ENCODE data around the gene TSPAN4. TPM values are rescaled to one million over a fixed set of nuclear protein-coding genes. Genes with fewer than 3 reads are reported as not detected.
A peak's percentile ranks its signal among the peaks of the same experiment; 100 is the strongest.

TSPAN4 gene
- total and polyA plus RNA-seq, 2 of the 13 experiments (the other 11 are each of a cell fraction or from before 2014, with no cell fraction given) = 31.7 to 68.3 TPM

GRCh38 chr11:827146-827896 is 15.3 kb upstream of the TSPAN4 start (continued):
- TF ChIP-seq, protein P1, sequence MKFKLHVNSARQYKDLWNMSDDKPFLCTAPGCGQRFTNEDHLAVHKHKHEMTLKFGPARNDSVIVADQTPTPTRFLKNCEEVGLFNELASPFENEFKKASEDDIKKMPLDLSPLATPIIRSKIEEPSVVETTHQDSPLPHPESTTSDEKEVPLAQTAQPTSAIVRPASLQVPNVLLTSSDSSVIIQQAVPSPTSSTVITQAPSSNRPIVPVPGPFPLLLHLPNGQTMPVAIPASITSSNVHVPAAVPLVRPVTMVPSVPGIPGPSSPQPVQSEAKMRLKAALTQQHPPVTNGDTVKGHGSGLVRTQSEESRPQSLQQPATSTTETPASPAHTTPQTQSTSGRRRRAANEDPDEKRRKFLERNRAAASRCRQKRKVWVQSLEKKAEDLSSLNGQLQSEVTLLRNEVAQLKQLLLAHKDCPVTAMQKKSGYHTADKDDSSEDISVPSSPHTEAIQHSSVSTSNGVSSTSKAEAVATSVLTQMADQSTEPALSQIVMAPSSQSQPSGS (CRISPR knock-in tag; IDR thresholded peaks at IDR 0.05) = peak; percentile 12; the same call in 1 of the 2 replicates
- TF ChIP-seq THAP11 (CRISPR knock-in tag; IDR thresholded peaks at IDR 0.05) (peak; percentile 65), TBX3 (IDR thresholded peaks at IDR 0.05; ENCODE audit: borderline replicate concordance) (no peak), ATM (IDR thresholded peaks at IDR 0.05; ENCODE audit: borderline replicate concordance) (no peak), TBP (CRISPR knock-in tag; IDR thresholded peaks at IDR 0.05) (0 out of 2 replicates have a peak, but pooled peaks have one; percentile 21), HNF4A (CRISPR knock-in tag; IDR thresholded peaks at IDR 0.05) (peak; percentile 34), ZNF101 (CRISPR knock-in tag; IDR thresholded peaks at IDR 0.05; ENCODE audit: borderline replicate concordance, low read depth) (no peak), ZNF256 (CRISPR knock-in tag; conservative IDR thresholded peaks at IDR 0.05) (no peak), PPARG (CRISPR knock-in tag; conservative IDR thresholded peaks at IDR 0.05) (0 out of 2 replicates have a peak, but pooled peaks have one; percentile 12), ARNTL (CRISPR knock-in tag; IDR thresholded peaks at IDR 0.05) (0 out of 2 replicates have a peak, but pooled peaks have one; percentile 59), KLF6 (CRISPR knock-in tag; IDR thresholded peaks at IDR 0.05) (no peak; the same call in 1 of the 2 replicates), HNF1B (CRISPR knock-in tag; IDR thresholded peaks at IDR 0.05) (peak; percentile 83), ADNP (CRISPR knock-in tag; IDR thresholded peaks at IDR 0.05) (no peak), ZIK1 (CRISPR knock-in tag; IDR thresholded peaks at IDR 0.05; ENCODE audit: borderline replicate concordance, low read depth) (no peak), CENPT (CRISPR knock-in tag; IDR thresholded peaks at IDR 0.05; ENCODE audit: low read depth) (no peak), ARID2 (CRISPR knock-in tag; IDR thresholded peaks at IDR 0.05; ENCODE audit: borderline replicate concordance) (no peak)
- TF ChIP-seq, protein P2, sequence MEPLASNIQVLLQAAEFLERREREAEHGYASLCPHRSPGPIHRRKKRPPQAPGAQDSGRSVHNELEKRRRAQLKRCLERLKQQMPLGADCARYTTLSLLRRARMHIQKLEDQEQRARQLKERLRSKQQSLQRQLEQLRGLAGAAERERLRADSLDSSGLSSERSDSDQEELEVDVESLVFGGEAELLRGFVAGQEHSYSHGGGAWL (CRISPR knock-in tag; IDR thresholded peaks at IDR 0.05) = peak; percentile 74; the same call in 1 of the 2 replicates
- TF ChIP-seq, protein P3, sequence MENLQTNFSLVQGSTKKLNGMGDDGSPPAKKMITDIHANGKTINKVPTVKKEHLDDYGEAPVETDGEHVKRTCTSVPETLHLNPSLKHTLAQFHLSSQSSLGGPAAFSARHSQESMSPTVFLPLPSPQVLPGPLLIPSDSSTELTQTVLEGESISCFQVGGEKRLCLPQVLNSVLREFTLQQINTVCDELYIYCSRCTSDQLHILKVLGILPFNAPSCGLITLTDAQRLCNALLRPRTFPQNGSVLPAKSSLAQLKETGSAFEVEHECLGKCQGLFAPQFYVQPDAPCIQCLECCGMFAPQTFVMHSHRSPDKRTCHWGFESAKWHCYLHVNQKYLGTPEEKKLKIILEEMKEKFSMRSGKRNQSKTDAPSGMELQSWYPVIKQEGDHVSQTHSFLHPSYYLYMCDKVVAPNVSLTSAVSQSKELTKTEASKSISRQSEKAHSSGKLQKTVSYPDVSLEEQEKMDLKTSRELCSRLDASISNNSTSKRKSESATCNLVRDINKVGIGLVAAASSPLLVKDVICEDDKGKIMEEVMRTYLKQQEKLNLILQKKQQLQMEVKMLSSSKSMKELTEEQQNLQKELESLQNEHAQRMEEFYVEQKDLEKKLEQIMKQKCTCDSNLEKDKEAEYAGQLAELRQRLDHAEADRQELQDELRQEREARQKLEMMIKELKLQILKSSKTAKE (CRISPR knock-in tag; IDR thresholded peaks at IDR 0.05; ENCODE audit: borderline replicate concordance) = peak; percentile 54; the same call in 1 of the 2 replicates
- TF ChIP-seq, protein P4, sequence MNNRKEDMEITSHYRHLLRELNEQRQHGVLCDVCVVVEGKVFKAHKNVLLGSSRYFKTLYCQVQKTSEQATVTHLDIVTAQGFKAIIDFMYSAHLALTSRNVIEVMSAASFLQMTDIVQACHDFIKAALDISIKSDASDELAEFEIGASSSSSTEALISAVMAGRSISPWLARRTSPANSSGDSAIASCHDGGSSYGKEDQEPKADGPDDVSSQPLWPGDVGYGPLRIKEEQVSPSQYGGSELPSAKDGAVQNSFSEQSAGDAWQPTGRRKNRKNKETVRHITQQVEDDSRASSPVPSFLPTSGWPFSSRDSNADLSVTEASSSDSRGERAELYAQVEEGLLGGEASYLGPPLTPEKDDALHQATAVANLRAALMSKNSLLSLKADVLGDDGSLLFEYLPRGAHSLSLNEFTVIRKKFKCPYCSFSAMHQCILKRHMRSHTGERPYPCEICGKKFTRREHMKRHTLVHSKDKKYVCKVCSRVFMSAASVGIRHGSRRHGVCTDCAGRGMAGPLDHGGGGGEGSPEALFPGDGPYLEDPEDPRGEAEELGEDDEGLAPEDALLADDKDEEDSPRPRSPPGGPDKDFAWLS (CRISPR knock-in tag; IDR thresholded peaks at IDR 0.05; ENCODE audit: borderline replicate concordance) = peak; percentile 69; the same call in 1 of the 2 replicates
- TF ChIP-seq, protein P5, sequence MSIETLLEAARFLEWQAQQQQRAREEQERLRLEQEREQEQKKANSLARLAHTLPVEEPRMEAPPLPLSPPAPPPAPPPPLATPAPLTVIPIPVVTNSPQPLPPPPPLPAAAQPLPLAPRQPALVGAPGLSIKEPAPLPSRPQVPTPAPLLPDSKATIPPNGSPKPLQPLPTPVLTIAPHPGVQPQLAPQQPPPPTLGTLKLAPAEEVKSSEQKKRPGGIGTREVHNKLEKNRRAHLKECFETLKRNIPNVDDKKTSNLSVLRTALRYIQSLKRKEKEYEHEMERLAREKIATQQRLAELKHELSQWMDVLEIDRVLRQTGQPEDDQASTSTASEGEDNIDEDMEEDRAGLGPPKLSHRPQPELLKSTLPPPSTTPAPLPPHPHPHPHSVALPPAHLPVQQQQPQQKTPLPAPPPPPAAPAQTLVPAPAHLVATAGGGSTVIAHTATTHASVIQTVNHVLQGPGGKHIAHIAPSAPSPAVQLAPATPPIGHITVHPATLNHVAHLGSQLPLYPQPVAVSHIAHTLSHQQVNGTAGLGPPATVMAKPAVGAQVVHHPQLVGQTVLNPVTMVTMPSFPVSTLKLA (IDR thresholded peaks at IDR 0.05) = no peak; the same call in 1 of the 2 replicates
